Parathyroid adenoma (tissue), 2 donors: ENCODE results near the gene GMEB1.

ENCODE experiments used
- H2AFZ ChIP-seq: fragments of 300-600 bp; sonication (generic); one replicate; pipeline ENCODE4 v1.7.0; 2017; ENCODE audit warnings: antibody characterized with exemption, mild to moderate bottlenecking
- H3K27ac ChIP-seq: fragments of 300-600 bp; sonication (generic); one replicate; pipeline ENCODE4 v1.7.0; 2017
- H3K27me3 ChIP-seq: fragments of 300-600 bp; sonication (generic); one replicate; pipeline ENCODE4 v1.7.0; 2017; ENCODE audit warnings: low read length; ENCODE audit not compliant: control insufficient read depth, insufficient read depth
- H3K36me3 ChIP-seq: fragments of 300-600 bp; sonication (generic); one replicate; pipeline ENCODE4 v1.7.0; 2017; ENCODE audit warnings: low read length; ENCODE audit not compliant: control insufficient read depth, insufficient read depth
- H3K4me1 ChIP-seq: fragments of 300-600 bp; sonication (generic); one replicate; pipeline ENCODE4 v1.7.0; 2017; ENCODE audit warnings: control low read depth
- H3K4me2 ChIP-seq: fragments of 300-600 bp; sonication (generic); one replicate; pipeline ENCODE4 v1.7.0; 2017; ENCODE audit warnings: low read length
- H3K4me3 ChIP-seq: fragments of 300-600 bp; sonication (generic); one replicate; pipeline ENCODE4 v1.7.0; 2017; ENCODE audit warnings: low read depth, low read length
- H3K79me2 ChIP-seq: fragments of 300-600 bp; sonication (generic); one replicate; pipeline ENCODE4 v1.7.0; 2017; ENCODE audit warnings: control low read depth
- H3K9ac ChIP-seq: fragments of 300-600 bp; sonication (generic); one replicate; pipeline ENCODE4 v1.7.0; 2017; ENCODE audit warnings: mild to moderate bottlenecking
- H3K9me3 ChIP-seq: fragments of 300-600 bp; sonication (generic); one replicate; pipeline ENCODE4 v1.7.0; 2017; ENCODE audit warnings: low read length; ENCODE audit not compliant: control insufficient read depth
- TF ChIP-seq, protein P1 (sequence below): fragments of 300-600 bp; sonication (generic); IDR thresholded peaks from one replicate; pipeline ENCODE4 v1.7.0; 2017; ENCODE audit warnings: antibody characterized with exemption, mild to moderate bottlenecking
- donor health status: primary hyperparathyroidism.

GMEB1 gene, protein sequence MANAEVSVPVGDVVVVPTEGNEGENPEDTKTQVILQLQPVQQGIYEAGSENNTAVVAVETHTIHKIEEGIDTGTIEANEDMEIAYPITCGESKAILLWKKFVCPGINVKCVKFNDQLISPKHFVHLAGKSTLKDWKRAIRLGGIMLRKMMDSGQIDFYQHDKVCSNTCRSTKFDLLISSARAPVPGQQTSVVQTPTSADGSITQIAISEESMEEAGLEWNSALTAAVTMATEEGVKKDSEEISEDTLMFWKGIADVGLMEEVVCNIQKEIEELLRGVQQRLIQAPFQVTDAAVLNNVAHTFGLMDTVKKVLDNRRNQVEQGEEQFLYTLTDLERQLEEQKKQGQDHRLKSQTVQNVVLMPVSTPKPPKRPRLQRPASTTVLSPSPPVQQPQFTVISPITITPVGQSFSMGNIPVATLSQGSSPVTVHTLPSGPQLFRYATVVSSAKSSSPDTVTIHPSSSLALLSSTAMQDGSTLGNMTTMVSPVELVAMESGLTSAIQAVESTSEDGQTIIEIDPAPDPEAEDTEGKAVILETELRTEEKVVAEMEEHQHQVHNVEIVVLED

DNA sequence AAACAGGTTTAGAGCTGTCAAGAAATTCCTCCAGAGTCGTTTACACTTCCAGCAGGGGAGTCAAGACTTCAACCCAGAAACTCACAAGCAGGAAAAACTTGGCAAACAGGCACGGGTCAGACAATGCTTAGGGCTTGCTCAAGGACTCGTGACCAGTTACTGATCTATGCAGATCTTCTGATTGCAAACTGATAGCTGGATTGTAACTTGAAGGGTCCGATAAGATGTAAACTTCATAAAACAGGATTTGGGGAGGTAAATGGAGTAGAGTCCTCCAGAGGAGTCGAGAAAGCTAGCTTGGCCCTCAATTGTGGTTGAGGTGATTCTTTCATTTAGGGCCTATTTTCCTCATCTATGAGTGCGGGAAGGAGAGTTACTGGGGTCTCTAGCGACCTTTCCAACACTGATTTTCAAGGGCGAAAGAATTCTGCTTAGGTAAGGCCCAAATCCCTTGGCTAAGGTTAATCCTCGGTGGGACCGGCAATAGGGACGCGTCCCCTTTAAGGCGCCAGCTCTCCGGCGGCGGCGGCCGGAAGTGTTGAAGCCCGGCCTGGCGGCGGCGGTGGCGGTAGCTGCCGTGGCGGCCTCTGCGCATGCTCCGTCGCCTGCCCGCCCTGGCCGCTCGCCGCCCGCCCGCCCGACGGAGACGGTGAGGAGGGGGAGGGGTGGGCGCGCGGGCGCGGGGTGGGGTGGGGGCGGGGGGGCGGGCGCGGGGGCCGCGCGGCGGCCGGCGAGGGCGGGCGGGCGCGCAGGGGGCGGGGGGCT, at the start of gene GMEB1:
Gene GMEB1 (plus strand): TSS at position 594 of the 765 bp plus-strand sequence. CDS start 14,829 bp downstream, outside the sequence.
- Histone ChIP-seq H3K27ac (peak within 1 kb of the TSS; percentile 92), H3K79me2 (peaks cover 2% of the 10 kb centered on the region), H3K36me3 (no peaks in the 10 kb centered on the region), H3K4me2 (peak within 1 kb of the TSS; percentile 99), H3K4me3 (peak within 1 kb of the TSS; percentile 94), H3K27me3 (no peaks in the 10 kb centered on the region), H3K9ac (peak within 1 kb of the TSS; percentile 87), H3K9me3 (no peaks in the 10 kb centered on the region), H2AFZ (peak within 1 kb of the TSS; percentile 98), H3K4me1 (no peaks in the 10 kb centered on the region)
- TF ChIP-seq, protein P1, sequence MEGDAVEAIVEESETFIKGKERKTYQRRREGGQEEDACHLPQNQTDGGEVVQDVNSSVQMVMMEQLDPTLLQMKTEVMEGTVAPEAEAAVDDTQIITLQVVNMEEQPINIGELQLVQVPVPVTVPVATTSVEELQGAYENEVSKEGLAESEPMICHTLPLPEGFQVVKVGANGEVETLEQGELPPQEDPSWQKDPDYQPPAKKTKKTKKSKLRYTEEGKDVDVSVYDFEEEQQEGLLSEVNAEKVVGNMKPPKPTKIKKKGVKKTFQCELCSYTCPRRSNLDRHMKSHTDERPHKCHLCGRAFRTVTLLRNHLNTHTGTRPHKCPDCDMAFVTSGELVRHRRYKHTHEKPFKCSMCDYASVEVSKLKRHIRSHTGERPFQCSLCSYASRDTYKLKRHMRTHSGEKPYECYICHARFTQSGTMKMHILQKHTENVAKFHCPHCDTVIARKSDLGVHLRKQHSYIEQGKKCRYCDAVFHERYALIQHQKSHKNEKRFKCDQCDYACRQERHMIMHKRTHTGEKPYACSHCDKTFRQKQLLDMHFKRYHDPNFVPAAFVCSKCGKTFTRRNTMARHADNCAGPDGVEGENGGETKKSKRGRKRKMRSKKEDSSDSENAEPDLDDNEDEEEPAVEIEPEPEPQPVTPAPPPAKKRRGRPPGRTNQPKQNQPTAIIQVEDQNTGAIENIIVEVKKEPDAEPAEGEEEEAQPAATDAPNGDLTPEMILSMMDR = no peak

DNA sequence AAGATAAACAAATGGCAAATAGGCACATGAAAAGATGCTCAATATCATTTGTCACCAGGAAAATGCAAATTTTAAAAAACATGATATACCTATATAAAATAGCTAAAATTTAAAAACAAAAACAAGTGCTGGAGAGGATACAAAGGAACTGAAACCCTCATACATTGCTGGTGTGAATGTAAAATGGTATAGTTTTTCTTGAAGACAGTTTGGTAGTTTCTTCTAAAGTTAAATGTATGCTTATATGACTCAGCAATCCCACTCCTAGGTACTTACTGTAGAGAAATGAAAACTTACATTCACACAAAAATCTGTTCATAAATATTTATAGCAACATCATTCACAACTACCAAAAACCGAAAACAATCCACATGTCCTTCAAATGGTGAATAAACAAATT, 36.9 kb upstream of the GMEB1 start:
- Histone ChIP-seq H3K4me1 (no peaks in the 10 kb centered on the region), H3K9me3 (no peaks in the 10 kb centered on the region), H3K79me2 (no peaks in the 10 kb centered on the region), H3K27me3 (no peaks in the 10 kb centered on the region), H3K27ac (no peak overlapping the region), H2AFZ (no peak overlapping the region), H3K4me3 (no peak overlapping the region), H3K9ac (no peak overlapping the region), H3K4me2 (no peak overlapping the region), H3K36me3 (no peaks in the 10 kb centered on the region)
- TF ChIP-seq, protein P1 = no peak

DNA sequence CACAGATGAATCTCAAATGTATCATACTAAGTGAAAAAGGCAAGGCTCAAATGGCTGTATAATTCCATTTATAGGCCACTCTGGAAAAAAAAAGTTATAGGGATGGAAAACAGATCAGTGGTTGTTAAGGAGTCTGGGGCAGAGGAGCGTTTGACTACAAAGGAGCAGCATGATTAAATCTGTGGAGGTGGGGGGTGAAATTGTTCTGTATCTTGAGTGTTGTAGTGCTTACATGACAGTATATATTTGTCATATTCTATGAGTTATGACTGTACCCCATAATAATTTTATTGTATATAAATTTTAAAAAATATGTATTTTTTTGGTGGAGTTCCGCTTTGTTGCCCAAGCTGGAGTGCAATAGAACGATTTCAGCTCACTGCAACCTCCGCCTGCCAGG, 36.0 kb upstream of the GMEB1 start:
- no peak overlapping the region for H3K27ac ChIP-seq
- H3K27me3 ChIP-seq = no peaks in the 10 kb centered on the region
- no peak overlapping the region for H3K9ac ChIP-seq
- H3K79me2 ChIP-seq = no peaks in the 10 kb centered on the region
- no peaks in the 10 kb centered on the region for H3K36me3 ChIP-seq
- TF ChIP-seq, protein P1 = no peak
- no peak overlapping the region for H3K4me3 ChIP-seq
- no peak overlapping the region for H2AFZ ChIP-seq
- H3K9me3 ChIP-seq = no peaks in the 10 kb centered on the region
- H3K4me1 ChIP-seq = no peaks in the 10 kb centered on the region
- H3K4me2 ChIP-seq = no peak overlapping the region

DNA sequence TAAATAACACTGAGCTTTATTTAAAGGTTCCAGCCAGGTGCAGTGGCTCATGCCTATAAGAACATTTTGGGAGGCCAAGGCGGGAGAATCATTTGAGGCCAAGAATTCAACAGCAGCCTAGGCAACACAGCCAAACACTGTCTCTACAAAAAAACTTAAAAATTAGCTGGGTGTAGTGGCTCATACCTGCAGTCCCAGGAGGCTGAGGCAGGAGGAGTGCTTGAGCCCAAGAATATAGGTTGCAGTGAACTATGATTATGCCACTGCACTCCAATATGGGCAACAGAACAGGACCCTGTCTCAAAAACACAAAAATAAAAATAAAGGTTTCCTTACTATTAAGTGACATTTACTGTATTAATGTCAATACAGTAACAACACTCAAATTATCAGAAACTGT, 27.8 kb upstream of the GMEB1 start:
- TF ChIP-seq, protein P1 = no peak
- Histone ChIP-seq H3K4me2 (no peak overlapping the region), H3K79me2 (peaks cover 8% of the 10 kb centered on the region), H3K9me3 (no peaks in the 10 kb centered on the region), H2AFZ (no peak overlapping the region), H3K27ac (no peak overlapping the region), H3K4me1 (peaks cover 3% of the 10 kb centered on the region), H3K9ac (no peak overlapping the region), H3K4me3 (no peak overlapping the region), H3K36me3 (no peaks in the 10 kb centered on the region), H3K27me3 (no peaks in the 10 kb centered on the region)
